Stimulated activated CD8-positive, alpha-beta memory T cell treated with anti-CD3 and anti-CD28 coated beads, Interleukin-4, amount 100 ng/mL, for 24 hours (primary cell): ENCODE results near the gene NKTR.
"Not testable (repeated sequence)": the region's sequence is repeated elsewhere in the genome, so short reads cannot be mapped to it uniquely, and the experiment has no call there.

Experiments used
- DNase-seq: peaks from one replicate; pipeline ENCODE4 v3.0.0-alpha.2; 2020; ENCODE audit warnings: low read depth

NKTR gene

DNA sequence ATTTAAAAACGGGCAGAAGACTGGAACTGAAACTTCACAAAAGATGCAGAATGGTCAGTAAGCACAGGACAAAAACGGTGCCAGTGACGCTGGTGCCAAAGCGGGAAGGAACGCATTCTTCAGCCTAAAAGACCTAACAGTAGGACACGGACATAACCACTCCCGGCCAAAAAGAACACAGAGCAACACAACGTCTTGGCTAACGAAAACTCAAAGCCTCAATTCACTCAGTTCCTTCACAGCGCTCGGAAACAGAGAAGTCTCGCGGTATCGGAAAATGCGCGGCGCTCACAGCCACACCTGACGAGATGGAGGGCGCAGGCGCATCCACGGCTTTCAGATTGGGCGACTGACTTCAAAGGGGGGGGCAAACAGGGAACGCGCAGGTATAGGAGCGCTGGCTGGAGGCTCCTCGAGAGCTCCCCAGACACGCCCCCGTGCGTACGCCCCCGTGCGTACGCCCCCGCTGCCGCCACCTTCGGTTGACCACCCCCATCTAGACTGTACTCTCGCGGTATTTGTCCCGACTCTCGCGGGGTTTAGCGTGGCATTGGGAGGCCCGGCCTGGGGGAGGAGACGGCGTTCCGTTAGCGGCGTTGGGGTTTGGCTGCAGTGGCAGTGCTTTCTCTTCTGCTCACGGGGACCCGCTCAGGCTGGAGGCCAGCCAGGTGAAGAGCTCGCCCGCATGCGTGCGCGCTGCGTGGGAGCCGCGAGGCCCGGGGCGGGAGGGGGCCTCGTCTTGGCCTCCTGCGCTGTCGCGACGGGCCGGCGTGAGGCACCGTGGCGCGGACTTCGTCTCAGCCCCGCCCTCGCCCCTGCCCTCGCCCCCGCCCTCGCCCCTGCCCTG, at the start of gene NKTR:
Gene NKTR, plus strand, starts transcription at position 576 of the 847 bp plus-strand sequence. CDS start 321 bp downstream, outside the sequence.
- peak; percentile 98 for DNase-seq

DNA sequence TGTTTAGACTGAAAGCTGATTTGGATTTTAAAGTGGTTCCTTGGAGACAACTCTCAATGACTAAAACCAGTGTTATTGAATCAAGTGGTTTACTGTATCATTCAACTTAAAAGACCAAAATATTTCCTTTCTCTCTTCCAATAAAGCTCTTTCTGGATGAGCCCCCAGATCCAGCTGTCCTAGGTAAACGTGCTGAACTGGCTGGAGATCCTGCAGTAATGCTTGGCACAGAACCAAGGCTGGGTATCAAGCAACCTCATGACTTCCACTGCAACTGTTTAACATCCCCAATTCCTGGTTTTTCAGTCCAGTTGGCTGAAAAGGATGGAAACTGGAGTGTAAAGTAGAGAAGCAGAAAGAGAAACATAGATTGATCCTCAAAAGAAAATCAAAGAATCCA, 47.7 kb upstream of the NKTR start:
- no peak for DNase-seq

DNA sequence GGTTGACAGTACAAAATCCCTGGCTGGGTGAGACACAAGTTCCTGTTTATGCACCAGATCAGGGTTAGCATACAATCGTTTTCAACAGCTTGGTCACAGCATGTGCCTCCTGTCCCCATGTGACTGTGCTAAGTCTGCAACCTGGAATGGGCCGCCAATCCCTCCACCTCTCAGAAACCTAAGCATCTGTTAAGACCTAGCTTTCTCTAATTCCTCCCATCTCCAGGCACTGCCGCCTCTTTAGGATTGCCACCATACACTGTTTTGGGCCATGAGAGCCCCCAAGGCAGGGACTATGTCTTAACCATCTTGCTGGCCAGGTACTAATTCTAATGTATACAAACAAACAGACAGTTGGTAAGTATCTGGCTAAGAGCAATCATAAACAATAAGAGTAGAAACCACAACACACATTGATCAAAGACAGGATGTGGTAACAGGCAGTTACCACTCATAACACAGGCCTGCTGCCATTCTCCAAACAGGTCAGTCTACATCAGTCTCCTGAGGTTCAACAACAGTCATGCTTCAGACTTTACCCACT, 44.3 kb upstream of the NKTR start:
- DNase-seq, result no peak

DNA sequence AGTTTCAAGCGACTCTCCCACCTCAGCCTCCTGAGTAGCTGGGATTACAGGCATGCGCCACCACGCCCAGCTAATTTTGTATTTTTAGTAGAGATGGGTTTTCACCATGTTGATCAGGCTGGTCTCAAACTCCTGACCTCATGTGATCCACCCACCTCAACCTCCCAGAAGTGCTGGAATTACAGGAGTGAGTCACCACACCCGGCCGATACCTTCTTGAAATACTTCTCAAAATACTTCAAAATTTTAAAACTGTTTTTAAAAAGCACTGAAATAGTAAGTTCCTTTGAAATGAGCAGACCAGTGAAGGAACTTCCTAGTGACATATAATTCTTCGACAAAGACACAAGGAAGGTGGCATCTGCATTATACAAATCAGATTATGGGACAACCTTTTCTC, 43.7 kb upstream of the NKTR start:
- DNase-seq, result not testable (repeated sequence)

DNA sequence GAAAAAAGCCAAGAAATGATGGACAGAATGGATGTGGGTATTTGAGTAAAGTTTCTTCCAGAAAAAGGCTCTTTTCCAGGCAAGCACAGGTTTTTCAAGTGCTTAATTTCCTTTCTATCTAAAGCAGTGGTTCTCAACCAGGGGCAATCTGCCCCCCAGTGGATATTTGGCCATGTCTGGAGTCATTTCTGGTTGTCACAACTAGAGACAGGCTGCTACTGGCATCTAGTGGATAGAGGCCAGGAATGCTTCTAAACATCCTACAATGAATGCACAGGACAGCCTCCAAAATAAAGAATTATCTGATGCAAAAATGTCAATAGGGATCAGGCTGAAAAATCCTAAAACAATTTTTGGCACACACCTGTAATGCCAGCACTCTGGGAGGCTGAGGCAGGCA, 42.6 kb upstream of the NKTR start:
- DNase-seq, result no peak

DNA sequence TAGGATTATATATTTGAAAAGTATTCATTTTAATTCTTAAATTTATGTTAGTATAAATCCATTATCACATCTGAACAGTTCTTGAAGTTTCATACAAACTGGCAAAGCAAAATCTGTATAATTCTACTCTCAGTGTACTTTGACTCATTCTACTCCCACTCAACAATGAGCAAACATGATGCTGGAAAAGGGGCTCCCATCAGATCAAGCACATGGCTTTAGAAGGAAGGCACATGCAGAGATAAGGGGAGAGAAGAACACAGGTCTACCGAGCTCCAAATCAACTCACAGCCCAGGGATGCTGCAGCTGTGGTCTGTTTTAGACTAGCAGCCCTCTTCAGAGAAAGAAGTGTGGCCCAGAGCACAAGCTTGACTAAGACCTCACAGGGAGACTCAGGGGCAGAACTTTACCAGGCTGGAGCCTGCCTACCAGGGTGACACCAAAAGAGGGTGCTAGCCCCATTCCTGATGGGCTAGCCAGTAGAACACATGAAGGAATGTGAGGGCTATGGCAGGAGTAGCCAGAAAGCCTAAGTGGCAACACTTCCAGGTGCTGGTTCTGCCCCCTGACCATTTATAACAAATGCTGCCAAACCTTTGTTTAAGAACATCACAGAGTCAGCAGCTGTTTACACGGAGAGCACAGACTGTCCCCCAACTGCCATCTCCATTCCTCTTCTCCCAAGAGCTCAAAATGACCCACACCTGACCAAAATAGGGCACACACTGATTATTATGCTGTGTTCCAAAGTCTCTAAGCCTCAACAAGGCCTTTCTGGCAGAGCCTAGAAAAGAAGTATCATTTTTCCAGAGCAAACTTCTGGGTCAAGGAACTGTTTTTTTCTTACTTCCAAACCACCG, 38.2 kb upstream of the NKTR start:
- DNase-seq, result no peak

DNA sequence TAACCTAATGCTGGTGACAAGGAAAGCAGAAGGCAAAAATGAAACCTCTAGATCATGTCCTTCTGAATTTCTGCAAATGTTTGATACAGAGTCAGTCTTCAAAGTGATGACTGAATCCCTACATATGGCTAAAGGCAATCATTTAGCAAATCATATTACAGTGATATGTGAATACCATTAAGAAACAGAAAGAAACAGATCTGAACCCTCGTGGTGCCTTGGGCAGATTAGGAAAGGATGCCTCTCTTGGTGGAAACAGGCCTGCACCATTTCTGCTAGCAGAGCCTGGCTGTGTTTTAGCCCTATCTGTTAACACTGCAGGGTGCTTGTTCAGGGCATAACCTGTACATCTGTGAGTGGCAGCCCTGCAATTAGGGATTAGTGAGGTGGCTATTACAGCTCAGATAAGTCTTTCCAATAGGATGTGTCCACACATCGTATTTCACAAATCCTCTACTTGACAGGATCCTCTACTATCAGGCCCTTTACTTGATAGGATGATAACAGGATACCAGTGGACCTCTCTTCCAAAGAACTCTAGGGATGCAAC, 30.8 kb upstream of the NKTR start:
- no peak for DNase-seq

DNA sequence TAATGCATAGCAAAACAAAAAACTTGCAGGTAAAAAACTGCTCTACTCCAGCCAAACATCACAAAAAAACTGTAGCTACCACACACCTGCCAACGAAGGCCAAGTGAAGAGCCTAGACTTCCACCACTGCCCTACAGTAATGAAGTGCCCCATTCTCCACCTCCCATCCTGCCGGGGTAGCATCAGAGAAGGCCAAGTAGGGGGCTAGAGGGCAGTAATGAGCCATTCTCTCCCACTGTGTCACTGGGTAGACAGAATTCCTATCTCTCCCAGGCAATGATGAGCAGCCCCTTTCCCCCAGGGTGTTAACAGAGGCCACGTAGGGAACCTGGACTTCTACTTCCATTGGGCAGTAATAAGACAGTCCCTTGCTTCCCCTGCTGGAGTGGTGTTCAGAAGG, 28.2 kb upstream of the NKTR start:
- no peak for DNase-seq

DNA sequence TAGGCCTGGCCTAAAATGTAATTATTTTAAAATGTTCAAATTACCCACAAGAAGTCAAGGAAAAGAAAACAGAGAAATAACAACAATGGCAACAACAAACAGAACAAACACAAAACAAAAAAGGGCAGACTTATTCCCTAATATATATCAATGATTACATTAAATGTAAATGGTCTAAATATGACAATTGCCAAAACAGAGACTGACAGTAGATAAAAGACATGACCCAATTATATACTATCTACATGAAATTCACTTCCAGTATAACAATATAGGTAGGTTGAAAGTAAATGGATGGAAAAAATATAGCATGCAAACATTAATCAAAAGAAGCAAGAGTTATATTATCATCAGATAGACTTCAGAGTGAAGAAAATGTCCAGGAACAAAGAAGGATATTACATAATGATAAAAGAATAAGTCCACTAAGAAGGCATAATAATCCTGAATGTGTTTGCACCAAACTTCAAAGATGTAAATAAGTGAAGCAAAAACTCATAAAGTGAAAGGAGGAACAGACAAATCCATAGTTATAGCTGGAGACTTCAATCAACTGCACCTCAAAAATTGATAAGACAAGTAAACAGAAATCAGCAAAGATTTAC, 25.2 kb upstream of the NKTR start:
- DNase-seq, result no peak

DNA sequence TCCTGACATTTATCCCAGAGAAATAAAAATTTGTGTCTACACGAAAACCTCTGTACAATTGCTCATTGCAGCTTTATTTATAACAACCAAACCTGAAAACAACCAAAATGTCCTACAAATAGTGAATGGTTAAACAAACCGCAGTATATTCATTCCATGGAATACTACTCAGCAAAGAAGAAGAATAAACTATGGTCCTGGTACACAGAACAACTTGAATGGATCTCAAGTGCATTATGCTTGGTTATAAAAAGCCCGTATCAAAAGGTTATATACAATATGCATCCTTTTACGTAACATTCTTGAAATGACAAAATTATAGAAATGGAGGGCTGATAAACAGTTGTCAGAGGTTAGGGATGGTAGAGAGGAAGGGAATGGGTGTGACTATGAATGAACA, 22.4 kb upstream of the NKTR start:
- DNase-seq, result no peak

DNA sequence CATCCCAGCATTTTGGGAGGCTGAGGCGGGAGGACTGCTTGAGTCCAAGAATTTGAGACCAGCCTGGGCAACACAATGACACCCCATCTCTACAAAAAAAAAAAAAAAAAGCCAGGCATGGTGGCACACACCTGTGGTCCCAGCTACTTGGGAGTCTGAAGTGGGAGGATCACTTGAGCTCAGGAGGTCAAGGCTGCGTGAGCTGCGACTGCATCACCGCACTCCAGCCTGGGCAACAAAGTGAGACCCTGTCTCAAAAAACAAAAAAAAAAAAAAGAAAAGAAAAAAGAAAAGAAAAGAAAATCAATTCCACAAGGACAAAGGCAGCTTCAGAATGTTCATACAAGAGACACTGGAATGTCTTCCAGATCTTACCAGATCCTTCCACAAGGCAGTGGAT, 21.1 kb upstream of the NKTR start:
- not testable (repeated sequence) for DNase-seq

DNA sequence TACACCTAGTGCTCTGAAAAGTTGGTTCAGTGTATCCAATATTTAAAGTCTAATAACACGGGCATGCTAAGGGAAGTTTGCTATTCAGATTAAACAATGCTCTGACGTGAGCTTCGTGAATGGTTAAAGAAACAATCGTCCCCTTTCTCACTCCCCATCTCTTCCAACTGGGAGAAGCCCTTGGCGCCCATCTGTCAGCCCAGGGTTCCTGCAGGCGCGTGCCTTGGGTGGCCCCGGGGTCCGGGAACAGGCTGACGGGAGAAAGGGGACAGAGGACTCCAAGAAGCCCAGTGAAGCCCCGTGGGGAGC, 19.1 kb upstream of the NKTR start:
- DNase-seq, result no peak

DNA sequence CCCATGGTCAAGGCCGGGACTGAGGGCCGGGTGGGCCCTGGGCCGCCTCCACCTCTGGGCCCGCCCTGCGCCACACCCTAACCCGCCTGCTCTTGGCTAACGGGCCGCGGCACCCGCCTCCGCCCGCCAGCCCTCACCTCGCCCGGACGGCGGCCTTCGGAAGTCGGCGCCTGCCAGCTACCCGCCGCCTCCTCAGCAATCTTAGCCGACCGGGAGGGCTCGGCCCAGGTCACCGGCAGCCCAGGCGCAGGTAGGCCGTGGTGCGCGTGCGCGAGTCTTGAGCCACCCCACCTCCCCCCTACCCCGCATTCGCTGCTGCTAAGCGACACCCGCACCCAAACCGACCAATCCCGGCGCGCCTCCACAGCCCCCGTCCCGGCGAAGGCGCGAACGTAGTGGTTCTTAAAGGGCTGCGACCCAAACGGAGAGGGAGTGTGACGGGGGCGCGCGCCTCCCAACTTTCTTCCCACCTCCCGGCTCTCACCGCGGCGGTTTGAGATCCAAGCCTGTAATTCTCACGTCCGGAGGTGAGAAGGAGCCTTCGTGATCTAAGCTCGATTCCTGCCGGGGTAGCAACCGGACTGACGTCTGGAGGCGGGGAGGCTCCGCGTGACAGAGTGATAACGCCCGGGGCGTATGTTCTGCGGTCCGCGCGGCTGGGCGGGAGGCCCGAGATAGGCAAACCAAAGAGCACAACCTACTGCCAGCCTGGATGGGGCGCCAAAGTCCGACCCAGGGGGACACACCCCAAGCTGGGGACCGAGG, 18.6 kb upstream of the NKTR start, which contains the start of gene SEC22C:
Gene SEC22C, minus strand, starts transcription at position 259 of the 765 bp plus-strand sequence. CDS start 12,921 bp downstream, outside the sequence.
- peak; percentile 95 for DNase-seq

DNA sequence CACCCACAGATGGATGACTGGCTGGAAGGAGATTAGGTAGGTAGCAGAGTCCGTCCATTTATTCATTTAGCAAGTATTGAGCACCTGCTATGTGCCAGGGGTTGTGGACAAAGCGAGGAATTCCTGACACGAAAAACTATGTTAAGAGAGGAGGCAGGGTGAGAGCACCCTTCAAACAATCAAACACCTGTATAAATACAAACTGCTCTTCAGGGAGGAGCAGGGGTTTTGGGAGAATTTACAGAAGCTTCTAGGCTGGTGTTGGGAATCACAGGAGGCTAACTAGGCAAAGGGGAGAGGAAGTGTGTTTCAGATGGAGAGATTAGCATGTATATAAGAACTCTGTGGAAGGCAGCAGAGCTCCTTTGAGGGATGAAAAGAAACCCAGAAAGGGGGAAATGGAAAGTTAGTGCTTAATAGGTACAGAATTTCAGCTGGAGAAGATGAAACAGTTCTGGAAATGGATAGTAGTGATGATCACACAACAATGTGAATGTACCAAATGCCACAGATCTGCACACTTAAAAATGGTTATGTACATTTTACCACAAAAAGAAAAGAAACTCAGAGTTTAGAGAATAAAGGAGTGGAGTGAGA, 17.9 kb upstream of the NKTR start:
- no peak for DNase-seq

DNA sequence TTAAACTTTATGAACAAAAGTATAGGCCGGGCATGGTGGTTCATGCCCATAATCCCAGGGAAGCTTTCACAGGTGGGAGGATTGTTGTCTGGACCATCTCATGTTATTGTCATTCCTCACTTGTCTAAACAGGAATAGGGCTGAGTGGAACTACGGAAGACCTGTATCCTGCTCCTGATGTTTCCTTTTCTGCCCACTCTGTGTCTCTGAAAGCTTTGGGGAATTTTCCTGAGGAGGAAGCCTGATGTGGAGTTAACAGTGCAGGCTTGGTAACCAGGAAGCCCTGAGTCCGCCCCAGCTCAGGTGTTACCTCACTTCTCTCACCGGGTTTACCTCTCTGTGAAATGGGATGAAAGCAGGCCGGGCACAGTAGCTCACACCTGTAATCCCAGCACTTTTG, 11.9 kb upstream of the NKTR start:
- DNase-seq, result no peak

DNA sequence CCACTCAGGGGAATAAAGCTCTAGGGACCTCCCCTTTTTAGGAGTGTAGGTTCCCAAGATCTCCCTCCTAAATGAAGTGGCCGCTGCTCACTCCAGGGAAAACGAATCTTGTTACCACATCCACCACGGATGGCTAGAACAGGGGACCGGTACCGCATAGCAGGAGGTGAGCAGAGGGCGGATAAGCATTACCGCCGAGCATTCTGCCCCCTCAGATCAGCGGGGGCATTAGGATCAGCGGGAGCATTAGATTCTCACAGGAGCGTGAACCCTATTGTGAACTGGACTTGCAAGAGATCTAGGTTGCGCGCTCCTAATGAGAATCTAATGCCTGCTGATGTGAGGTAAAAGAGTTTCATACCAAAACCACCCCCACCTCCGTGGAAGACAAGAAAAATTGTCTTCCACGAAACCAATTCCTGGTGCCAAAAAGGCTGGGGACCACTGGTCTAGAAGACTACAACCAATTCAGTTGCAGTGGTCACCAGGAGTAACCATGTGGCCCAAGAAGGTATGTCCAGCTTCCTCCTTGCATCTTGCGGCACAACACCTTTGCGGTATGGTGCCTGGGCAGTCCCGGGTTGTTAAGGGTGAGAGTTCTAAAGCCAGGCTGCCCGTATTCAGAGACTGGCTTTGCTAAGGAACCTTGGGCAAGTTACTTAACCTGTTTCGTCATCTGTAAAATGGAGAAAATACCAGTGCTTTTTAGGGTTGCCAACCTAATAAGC, 10.9 kb upstream of the NKTR start:
- DNase-seq, result no peak

DNA sequence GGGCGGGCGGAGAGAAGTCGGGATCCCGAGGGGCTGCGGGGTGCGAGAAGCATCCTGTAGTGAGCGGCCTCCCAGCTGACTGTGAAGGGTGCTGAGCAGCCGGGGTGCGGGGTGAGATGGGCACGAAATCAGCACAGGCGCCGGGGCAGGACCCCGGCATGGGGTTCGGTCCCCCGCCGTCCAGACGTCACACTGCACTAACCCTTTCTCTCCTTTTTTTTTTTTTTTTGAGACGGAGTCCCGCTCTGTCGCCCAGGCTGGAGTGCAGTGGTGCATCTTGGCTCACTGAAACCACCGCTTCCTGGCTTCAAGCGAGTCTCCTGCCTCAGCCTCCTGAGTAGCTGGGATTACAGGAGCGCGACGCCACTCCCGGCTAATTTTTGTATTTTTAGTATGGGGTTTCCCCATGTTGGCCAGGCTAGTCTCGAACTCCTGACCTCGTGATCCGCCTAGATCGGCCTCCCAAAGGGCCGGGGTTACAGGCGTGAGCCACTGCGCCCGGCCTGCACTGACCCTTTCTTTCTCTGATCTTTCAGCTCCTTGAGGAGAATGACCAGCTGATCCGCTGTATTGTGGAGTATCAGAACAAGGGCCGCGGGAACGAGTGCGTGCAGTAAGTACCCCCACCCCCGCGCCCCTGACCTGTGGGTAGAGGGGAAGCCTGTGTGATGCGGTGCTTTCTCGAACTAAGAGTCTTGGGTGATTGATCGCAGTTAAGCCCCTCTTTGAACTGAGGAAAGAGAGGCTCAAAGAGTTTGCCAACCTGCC, 9.3 kb upstream of the NKTR start:
- no peak for DNase-seq

DNA sequence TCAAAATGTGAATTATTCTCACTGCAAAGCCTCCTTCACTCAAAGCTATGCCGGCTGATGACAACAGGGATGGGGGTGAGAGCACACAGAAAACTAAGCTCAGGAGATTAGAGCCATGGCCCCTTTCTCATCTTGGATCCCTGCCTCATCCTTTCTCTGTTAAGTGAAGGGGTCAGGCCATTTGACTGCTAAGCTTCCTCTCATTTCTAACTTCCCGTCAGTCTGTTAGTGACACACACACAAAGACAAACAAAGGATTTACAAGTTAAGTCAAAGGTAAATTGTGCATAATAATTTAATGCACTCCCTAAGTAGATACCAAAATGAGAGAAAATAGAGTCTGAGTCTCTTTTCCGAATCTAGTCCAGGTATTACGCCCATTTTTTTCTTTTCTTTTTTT, 8.7 kb upstream of the NKTR start:
- no peak for DNase-seq

DNA sequence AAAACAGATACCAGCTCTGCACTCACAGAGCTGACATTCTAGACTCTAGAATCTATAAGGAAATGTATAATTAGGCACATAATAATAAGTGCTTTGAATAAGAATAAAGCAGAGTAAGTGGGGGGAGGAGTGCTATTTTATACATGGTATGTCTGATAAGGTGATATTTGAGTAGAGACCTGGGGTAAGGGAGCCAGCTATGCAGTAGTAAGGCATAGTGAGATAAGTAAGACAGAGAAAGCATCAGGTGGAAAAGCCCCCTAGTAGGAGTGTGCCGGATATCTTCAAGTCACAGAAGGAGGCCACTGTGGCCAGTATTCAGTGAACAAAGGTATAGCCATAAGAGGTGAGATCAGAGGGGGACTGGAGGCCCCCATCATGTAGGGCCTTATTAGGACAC, 6.9 kb upstream of the NKTR start:
- no peak for DNase-seq

DNA sequence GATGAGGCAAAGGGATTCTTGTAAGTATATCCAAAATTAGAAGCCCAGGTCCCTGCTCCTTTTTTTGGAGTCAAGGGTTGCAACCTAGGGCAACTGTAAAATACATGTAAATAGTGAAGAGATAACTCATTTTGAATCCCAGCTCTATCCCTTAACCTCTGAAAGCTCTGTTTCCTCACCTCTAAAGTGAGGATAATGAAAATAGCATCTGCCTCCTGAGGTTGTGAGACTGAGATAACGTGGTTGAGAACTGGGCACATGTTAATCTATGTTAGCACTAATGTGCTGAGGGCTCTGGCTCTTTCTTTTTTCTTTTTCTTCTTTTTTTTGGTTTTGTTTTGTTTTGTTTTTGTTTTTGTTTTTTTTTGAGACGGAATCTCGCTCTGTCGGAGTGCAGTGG, 4.8 kb upstream of the NKTR start:
- no peak for DNase-seq
